ENCODE data around the gene SHISA9.

Gene SHISA9

DNA sequence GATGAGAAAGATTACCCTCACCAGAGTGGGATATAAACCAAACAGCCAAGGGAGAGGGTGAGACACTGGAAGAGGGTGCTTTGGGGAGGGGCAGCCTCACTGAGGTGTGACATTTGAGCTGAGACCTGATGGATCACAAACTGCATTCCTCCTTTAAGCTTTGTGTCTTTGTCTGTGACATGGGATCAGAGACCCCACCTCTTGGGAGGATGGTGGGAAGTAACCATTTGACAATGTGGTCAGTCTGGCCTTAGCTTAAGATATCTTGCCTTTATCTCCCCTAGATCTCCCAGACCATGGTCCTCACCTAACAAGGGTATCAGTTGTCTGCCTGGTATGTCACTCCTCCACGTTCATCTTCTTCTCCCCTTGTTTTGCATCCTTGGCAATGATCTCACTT is 163.4 kb downstream of the SHISA9 start:
- Histone ChIP-seq H3K9me3 (ENCODE audit: insufficient read depth, low read length) (peaks cover 8% of the 10 kb centered on the region), H3K36me3 (ENCODE audit: insufficient read depth, insufficient read length, low read length) (no peaks in the 10 kb centered on the region), H3K4me1 (ENCODE audit: insufficient read depth, insufficient read length) (peaks cover 3% of the 10 kb centered on the region), H3K27me3 (ENCODE audit: insufficient read depth, insufficient read length) (no peaks in the 10 kb centered on the region), H3K4me3 (ENCODE audit: insufficient read length, low read depth) (no peak overlapping the region), H3K9ac (ENCODE audit: insufficient read length, low read depth) (no peak overlapping the region)
- no peak for TF ChIP-seq YY1 (IDR thresholded peaks at IDR 0.05; ENCODE audit: insufficient read depth, insufficient read length)
- TF ChIP-seq SUZ12 (IDR thresholded peaks at IDR 0.05; ENCODE audit: extremely low read depth, insufficient read depth, insufficient read length): no peak
- TF ChIP-seq ZNF274 (IDR thresholded peaks at IDR 0.05; ENCODE audit: low read depth, low read length): no peak
- no peak for DNase-seq (ENCODE audit: low read depth, low spot score)

DNA sequence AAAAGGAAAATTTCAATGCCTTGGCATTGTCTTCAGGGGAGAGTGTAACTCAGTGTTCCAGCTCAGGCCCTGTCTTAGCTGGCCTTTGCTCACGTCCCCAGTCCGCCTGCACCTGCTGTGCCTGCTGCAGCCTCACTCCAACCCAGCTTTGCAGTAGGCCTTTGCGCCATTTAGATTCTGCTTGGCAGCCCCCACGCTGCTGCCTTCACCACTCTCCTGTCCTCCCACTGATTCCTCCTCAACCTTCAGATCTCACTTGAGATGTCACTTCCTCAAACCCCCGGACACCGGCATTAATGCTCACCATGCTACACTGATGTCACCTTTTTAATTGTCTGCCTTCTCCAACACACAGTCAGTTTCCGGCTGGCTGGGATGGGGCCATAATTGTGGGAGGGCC is 166.2 kb downstream of the SHISA9 start:
- H3K9me3 ChIP-seq (ENCODE audit: insufficient read depth, low read length): peaks cover 8% of the 10 kb centered on the region
- peaks cover 2% of the 10 kb centered on the region for H3K4me1 ChIP-seq (ENCODE audit: insufficient read depth, insufficient read length)
- H3K4me3 ChIP-seq (ENCODE audit: insufficient read length, low read depth): no peak overlapping the region
- H3K27me3 ChIP-seq (ENCODE audit: insufficient read depth, insufficient read length): no peaks in the 10 kb centered on the region
- no peak for DNase-seq (ENCODE audit: low read depth, low spot score)
- H3K9ac ChIP-seq (ENCODE audit: insufficient read length, low read depth): no peak overlapping the region
- H3K36me3 ChIP-seq (ENCODE audit: insufficient read depth, insufficient read length, low read length): no peaks in the 10 kb centered on the region
- TF ChIP-seq ZNF274 (IDR thresholded peaks at IDR 0.05; ENCODE audit: low read depth, low read length) (no peak), SUZ12 (IDR thresholded peaks at IDR 0.05; ENCODE audit: extremely low read depth, insufficient read depth, insufficient read length) (no peak), YY1 (IDR thresholded peaks at IDR 0.05; ENCODE audit: insufficient read depth, insufficient read length) (no peak)

DNA sequence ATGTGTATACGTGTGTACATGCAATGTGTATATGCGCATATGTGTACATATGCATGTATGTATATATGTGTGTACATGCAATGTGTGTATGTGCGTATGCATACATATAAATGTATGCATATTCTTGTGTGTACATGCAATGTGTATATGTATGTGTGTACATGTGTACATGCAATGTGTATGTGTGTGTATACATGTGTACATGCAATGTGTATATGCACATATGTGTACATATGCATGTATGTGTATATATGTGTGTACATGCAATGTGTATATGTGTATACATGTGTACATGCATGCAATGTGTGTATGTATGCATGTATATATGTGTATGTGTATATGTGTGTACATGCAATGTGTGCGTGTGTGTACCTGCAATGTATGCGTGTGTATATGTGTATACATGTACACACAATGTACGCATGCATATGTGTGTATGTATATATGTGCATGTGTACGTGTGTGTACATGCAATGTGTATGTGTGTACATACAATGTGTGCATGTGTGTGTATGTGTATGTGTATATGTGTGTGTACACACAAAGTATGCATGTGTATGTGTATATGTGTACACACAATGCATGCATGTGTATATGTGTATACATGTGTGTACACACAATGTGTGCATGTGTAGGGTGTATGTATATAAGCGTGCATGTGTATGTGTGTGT is 167.7 kb downstream of the SHISA9 start:
- TF ChIP-seq YY1 (IDR thresholded peaks at IDR 0.05; ENCODE audit: insufficient read depth, insufficient read length) (no peak), SUZ12 (IDR thresholded peaks at IDR 0.05; ENCODE audit: extremely low read depth, insufficient read depth, insufficient read length) (no peak), ZNF274 (IDR thresholded peaks at IDR 0.05; ENCODE audit: low read depth, low read length) (no peak)
- Histone ChIP-seq H3K36me3 (ENCODE audit: insufficient read depth, insufficient read length, low read length) (no peaks in the 10 kb centered on the region), H3K27me3 (ENCODE audit: insufficient read depth, insufficient read length) (no peaks in the 10 kb centered on the region), H3K4me1 (ENCODE audit: insufficient read depth, insufficient read length) (peaks cover 2% of the 10 kb centered on the region), H3K4me3 (ENCODE audit: insufficient read length, low read depth) (no peak overlapping the region), H3K9me3 (ENCODE audit: insufficient read depth, low read length) (peaks cover 8% of the 10 kb centered on the region), H3K9ac (ENCODE audit: insufficient read length, low read depth) (no peak overlapping the region)
- DNase-seq (ENCODE audit: low read depth, low spot score): no peak

DNA sequence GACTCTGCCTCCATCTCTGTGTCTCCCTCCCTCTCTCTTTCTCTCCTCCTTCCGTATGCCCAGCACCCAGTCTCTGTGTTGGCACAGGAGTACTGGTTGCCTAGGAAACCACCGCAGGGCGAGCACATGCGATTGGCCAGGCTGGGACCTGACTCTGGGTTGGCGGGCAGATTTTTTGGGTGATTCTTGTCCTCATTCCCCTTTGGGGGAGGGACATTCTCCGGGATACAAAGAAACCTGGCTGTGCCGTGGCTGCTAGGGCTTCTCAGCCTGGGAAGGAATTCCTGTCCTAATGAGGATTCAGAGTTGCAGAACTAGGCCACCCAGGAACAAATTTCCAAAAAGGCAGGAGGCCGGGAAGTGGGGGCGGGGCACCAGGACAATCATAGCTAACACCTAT is 168.9 kb downstream of the SHISA9 start:
- Histone ChIP-seq H3K4me3 (ENCODE audit: insufficient read length, low read depth) (no peak overlapping the region), H3K9ac (ENCODE audit: insufficient read length, low read depth) (no peak overlapping the region), H3K36me3 (ENCODE audit: insufficient read depth, insufficient read length, low read length) (no peaks in the 10 kb centered on the region), H3K4me1 (ENCODE audit: insufficient read depth, insufficient read length) (peaks cover 2% of the 10 kb centered on the region), H3K9me3 (ENCODE audit: insufficient read depth, low read length) (peaks cover 8% of the 10 kb centered on the region), H3K27me3 (ENCODE audit: insufficient read depth, insufficient read length) (no peaks in the 10 kb centered on the region)
- TF ChIP-seq ZNF274 (IDR thresholded peaks at IDR 0.05; ENCODE audit: low read depth, low read length) (no peak), YY1 (IDR thresholded peaks at IDR 0.05; ENCODE audit: insufficient read depth, insufficient read length) (no peak), SUZ12 (IDR thresholded peaks at IDR 0.05; ENCODE audit: extremely low read depth, insufficient read depth, insufficient read length) (no peak)
- peak; percentile 95 for DNase-seq (ENCODE audit: low read depth, low spot score)

DNA sequence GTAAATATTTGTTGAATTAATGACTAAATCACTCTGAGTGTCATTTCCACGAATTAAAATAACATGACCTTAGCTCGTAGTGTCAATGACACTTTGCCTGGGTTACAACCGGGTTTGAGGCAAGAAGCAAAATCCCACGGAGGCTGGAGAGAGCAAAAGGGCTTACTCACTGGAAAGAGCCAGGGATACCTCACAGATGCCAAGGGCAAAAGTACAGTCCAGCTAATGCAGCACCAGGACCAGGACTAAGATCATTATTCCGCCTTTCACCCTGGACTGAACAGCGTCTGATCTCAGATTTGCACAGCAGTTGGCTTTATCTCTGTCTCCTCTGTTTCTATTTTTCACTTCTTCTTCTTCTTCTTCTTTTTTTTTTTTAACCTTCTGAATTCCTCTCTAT is 175.5 kb downstream of the SHISA9 start:
- no peaks in the 10 kb centered on the region for H3K9me3 ChIP-seq (ENCODE audit: insufficient read depth, low read length)
- no peak overlapping the region for H3K9ac ChIP-seq (ENCODE audit: insufficient read length, low read depth)
- TF ChIP-seq YY1 (IDR thresholded peaks at IDR 0.05; ENCODE audit: insufficient read depth, insufficient read length): no peak
- H3K36me3 ChIP-seq (ENCODE audit: insufficient read depth, insufficient read length, low read length): no peaks in the 10 kb centered on the region
- no peak overlapping the region for H3K4me3 ChIP-seq (ENCODE audit: insufficient read length, low read depth)
- H3K4me1 ChIP-seq (ENCODE audit: insufficient read depth, insufficient read length): no peaks in the 10 kb centered on the region
- H3K27me3 ChIP-seq (ENCODE audit: insufficient read depth, insufficient read length): no peaks in the 10 kb centered on the region
- DNase-seq (ENCODE audit: low read depth, low spot score): no peak

DNA sequence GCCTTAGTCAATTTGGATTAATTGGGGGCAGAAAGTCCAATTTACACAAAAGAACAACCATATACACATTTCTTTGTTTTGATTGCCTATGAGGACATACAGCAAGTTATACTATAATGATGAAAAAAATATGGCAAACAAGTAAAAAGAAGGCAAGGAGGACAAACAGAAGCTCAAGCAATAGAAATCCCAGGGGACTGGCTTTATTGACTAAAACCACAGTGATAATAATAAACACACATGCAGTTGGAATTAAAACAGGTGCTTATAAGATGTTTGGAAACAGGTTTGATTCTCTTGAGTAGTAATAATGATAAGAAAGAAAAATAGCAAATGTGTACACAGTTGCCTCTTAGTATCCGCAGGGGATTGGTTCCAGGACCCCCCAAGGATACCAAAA is 176.4 kb downstream of the SHISA9 start:
- no peak for DNase-seq (ENCODE audit: low read depth, low spot score)
- no peak for TF ChIP-seq YY1 (IDR thresholded peaks at IDR 0.05; ENCODE audit: insufficient read depth, insufficient read length)
- TF ChIP-seq ZNF274 (IDR thresholded peaks at IDR 0.05; ENCODE audit: low read depth, low read length): no peak
- TF ChIP-seq SUZ12 (IDR thresholded peaks at IDR 0.05; ENCODE audit: extremely low read depth, insufficient read depth, insufficient read length): no peak
- Histone ChIP-seq H3K4me3 (ENCODE audit: insufficient read length, low read depth) (no peak overlapping the region), H3K9ac (ENCODE audit: insufficient read length, low read depth) (no peak overlapping the region), H3K36me3 (ENCODE audit: insufficient read depth, insufficient read length, low read length) (no peaks in the 10 kb centered on the region), H3K4me1 (ENCODE audit: insufficient read depth, insufficient read length) (no peaks in the 10 kb centered on the region), H3K9me3 (ENCODE audit: insufficient read depth, low read length) (no peaks in the 10 kb centered on the region), H3K27me3 (ENCODE audit: insufficient read depth, insufficient read length) (no peaks in the 10 kb centered on the region)

DNA sequence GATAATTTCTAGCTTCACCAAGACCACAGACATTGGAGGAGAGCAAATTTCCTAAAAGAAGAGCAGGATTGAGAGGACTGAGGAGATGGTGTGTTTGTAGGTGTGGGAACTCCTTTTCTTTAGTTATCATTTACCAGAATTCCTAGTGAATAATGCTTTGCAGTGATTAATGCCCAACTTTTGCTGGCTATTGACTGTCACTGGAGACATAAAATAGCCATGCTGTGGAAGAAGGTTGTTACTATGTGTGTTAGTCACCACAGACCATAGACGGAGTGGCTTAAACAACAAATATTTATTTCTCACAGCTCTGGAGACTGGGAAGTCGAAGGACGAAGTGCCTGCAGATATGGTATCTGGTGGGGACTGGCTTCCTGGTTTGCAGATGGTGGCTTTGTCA is 179.1 kb downstream of the SHISA9 start:
- no peak overlapping the region for H3K4me3 ChIP-seq (ENCODE audit: insufficient read length, low read depth)
- no peaks in the 10 kb centered on the region for H3K9me3 ChIP-seq (ENCODE audit: insufficient read depth, low read length)
- H3K36me3 ChIP-seq (ENCODE audit: insufficient read depth, insufficient read length, low read length): no peaks in the 10 kb centered on the region
- TF ChIP-seq YY1 (IDR thresholded peaks at IDR 0.05; ENCODE audit: insufficient read depth, insufficient read length): no peak
- no peak for TF ChIP-seq ZNF274 (IDR thresholded peaks at IDR 0.05; ENCODE audit: low read depth, low read length)
- no peak for TF ChIP-seq SUZ12 (IDR thresholded peaks at IDR 0.05; ENCODE audit: extremely low read depth, insufficient read depth, insufficient read length)
- DNase-seq (ENCODE audit: low read depth, low spot score): no peak
- H3K4me1 ChIP-seq (ENCODE audit: insufficient read depth, insufficient read length): no peaks in the 10 kb centered on the region
- H3K27me3 ChIP-seq (ENCODE audit: insufficient read depth, insufficient read length): no peaks in the 10 kb centered on the region
- no peak overlapping the region for H3K9ac ChIP-seq (ENCODE audit: insufficient read length, low read depth)
